ENCODE data around the gene ENSA. TPM values are rescaled to one million over a fixed set of nuclear protein-coding genes. Genes with fewer than 3 reads are reported as not detected.

ENSA gene
- total RNA-seq, 1 experiment from 2014 or later, result 194 TPM

- CTCF ChIA-PET, result interaction anchor here (0.6 kb wide), 1 partner anchor 196 kb away, joined by 6 read pairs; no protein-coding TSS in a partner anchor
- Histone ChIP-seq H3K9me3 (ENCODE audit: low read length) (no peaks in the 10 kb centered on the region), H3K9me2 (replicated peaks; ENCODE audit: low read length) (no peaks in the 10 kb centered on the region), H3K4me2 (ENCODE audit: low read length) (peak overlapping the region; percentile 92), H3K79me2 (ENCODE audit: low read length) (peaks cover 68% of the 10 kb centered on the region), H3K4me1 (ENCODE audit: insufficient read depth, low read length) (peaks cover 26% of the 10 kb centered on the region), H3K36me3 (ENCODE audit: low read depth, low read length) (peaks cover 53% of the 10 kb centered on the region), H3K27me3 (ENCODE audit: low read length) (no peaks in the 10 kb centered on the region), H3K27ac (ENCODE audit: low read length) (peak overlapping the region; percentile 89), H3K9ac (ENCODE audit: low read length) (peak overlapping the region; percentile 98), H2AFZ (ENCODE audit: low read length) (no peak overlapping the region), H3K4me3 (ENCODE audit: low read length) (peak overlapping the region; percentile 93), H4K20me1 (ENCODE audit: low read length) (peaks cover 54% of the 10 kb centered on the region), H3F3A (ENCODE audit: low read length, unreplicated experiment) (peaks cover 17% of the 10 kb centered on the region)
- DNase-seq (peak; percentile 97), ATAC-seq (peak; percentile 34)
- TSS peak; percentile 52 for BruUV-seq (replicated peaks)
- POLR2A ChIA-PET (ENCODE audit: unreplicated experiment), result interaction anchor here (0.6 to 2.6 kb wide), 8 partner anchors 17 to 807 kb away, joined by 4 to 31 read pairs (median 14); partner anchors contain the start of gene GOLPH3L
- intact Hi-C loops (cut with micrococcal nuclease), result loop anchor here (1.0 to 5.0 kb wide), 5 partner anchors 17 to 234 kb away; no protein-coding TSS in a partner anchor
- no peak for TF ChIP-seq EZH2phosphoT487 (IDR thresholded peaks at IDR 0.05; ENCODE audit: borderline replicate concordance, low read length)
Measured at GRCh38 chr1:150578272-150579109, 50.9 kb downstream of the ENSA start.

- Histone ChIP-seq H3F3A (ENCODE audit: low read length, unreplicated experiment) (peaks cover 25% of the 10 kb centered on the region), H3K4me2 (ENCODE audit: low read length) (peak overlapping the region; percentile 92), H3K27ac (ENCODE audit: low read length) (peak overlapping the region; percentile 89), H3K4me1 (ENCODE audit: insufficient read depth, low read length) (peaks cover 31% of the 10 kb centered on the region), H3K36me3 (ENCODE audit: low read depth, low read length) (peaks cover 61% of the 10 kb centered on the region), H3K79me2 (ENCODE audit: low read length) (peaks cover 76% of the 10 kb centered on the region), H3K27me3 (ENCODE audit: low read length) (no peaks in the 10 kb centered on the region), H3K9me3 (ENCODE audit: low read length) (no peaks in the 10 kb centered on the region), H4K20me1 (ENCODE audit: low read length) (peaks cover 61% of the 10 kb centered on the region), H3K9me2 (replicated peaks; ENCODE audit: low read length) (no peaks in the 10 kb centered on the region), H2AFZ (ENCODE audit: low read length) (no peak overlapping the region), H3K4me3 (ENCODE audit: low read length) (peak overlapping the region; percentile 93), H3K9ac (ENCODE audit: low read length) (peak overlapping the region; percentile 98)
- DNase-seq (no peak), ATAC-seq (no peak)
- CTCF ChIA-PET, result interaction anchor here (0.6 kb wide), 1 partner anchor 86 kb away, joined by 3 read pairs; no protein-coding TSS in a partner anchor
- POLR2A ChIA-PET (ENCODE audit: unreplicated experiment), result interaction anchor here (0.6 to 2.6 kb wide), 4 partner anchors 16 to 807 kb away, joined by 3 to 31 read pairs (median 6); partner anchors contain the start of gene GOLPH3L
- no peak for TF ChIP-seq EZH2phosphoT487 (IDR thresholded peaks at IDR 0.05; ENCODE audit: borderline replicate concordance, low read length)
- TF ChIP-seq EZH2 (IDR thresholded peaks at IDR 0.05; ENCODE audit: low read length, unreplicated experiment), result no peak
- TF ChIP-seq CTCF (conservative IDR thresholded peaks at IDR 0.05; ENCODE audit: low read depth, low read length), result no peak
- BruUV-seq (replicated peaks), result no TSS peak
- intact Hi-C loops (cut with micrococcal nuclease), result loop anchor here (2.0 to 5.0 kb wide), 4 partner anchors 27 to 235 kb away; no protein-coding TSS in a partner anchor
Measured at GRCh38 chr1:150577557-150578271, 51.7 kb downstream of the ENSA start.
